ENCODE results near the gene KCNAB1.

DNA sequence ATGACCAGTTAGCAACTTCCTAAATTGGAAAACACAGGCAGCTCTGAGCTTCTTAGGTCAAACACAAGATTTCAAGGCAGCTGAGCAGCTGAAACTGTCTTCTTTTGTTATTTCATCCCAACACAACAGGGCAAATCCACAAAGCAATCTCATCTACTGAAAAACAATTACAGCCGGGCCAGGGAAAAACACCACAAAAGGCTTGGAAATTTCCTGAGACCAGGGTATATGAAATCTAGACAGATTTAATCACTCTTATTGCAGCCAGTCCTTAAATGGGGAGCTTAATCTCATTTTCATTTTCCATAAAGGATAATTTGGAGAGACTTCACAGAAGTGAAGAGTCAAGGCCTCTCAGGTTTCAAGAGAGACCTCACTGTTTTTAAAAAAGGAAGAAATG is 252.7 kb downstream of the KCNAB1 start:
- TF ChIP-seq, protein P1, sequence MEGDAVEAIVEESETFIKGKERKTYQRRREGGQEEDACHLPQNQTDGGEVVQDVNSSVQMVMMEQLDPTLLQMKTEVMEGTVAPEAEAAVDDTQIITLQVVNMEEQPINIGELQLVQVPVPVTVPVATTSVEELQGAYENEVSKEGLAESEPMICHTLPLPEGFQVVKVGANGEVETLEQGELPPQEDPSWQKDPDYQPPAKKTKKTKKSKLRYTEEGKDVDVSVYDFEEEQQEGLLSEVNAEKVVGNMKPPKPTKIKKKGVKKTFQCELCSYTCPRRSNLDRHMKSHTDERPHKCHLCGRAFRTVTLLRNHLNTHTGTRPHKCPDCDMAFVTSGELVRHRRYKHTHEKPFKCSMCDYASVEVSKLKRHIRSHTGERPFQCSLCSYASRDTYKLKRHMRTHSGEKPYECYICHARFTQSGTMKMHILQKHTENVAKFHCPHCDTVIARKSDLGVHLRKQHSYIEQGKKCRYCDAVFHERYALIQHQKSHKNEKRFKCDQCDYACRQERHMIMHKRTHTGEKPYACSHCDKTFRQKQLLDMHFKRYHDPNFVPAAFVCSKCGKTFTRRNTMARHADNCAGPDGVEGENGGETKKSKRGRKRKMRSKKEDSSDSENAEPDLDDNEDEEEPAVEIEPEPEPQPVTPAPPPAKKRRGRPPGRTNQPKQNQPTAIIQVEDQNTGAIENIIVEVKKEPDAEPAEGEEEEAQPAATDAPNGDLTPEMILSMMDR (IDR thresholded peaks at IDR 0.05), result no peak
- TF ChIP-seq POLR2A (IDR thresholded peaks at IDR 0.05), result no peak
- no peak for TF ChIP-seq EP300 (IDR thresholded peaks at IDR 0.05)

Data from tibial nerve (tissue), 4 donors.